Ishikawa (cell line): ENCODE measurements around the gene ASPG.
A peak's percentile ranks its signal among the peaks of the same experiment; 100 is the strongest.

Source experiments
- CEBPB ChIP-seq: IDR thresholded peaks from 2 replicates; pipeline ENCODE4 v1.6.1; 2012
- CREB1 ChIP-seq: IDR thresholded peaks from 2 replicates; pipeline ENCODE4 v1.6.1; 2012; ENCODE audit warnings: low read depth
- EGR1 ChIP-seq: IDR thresholded peaks from 2 replicates; pipeline ENCODE4 v1.6.1; 2012
- EP300 ChIP-seq: IDR thresholded peaks from 2 replicates; pipeline ENCODE4 v1.6.1; 2012; ENCODE audit warnings: borderline replicate concordance
- FOXM1 ChIP-seq: IDR thresholded peaks from 2 replicates; pipeline ENCODE4 v1.6.1; 2012; ENCODE audit warnings: low read depth, borderline replicate concordance
- MAX ChIP-seq: IDR thresholded peaks from 2 replicates; pipeline ENCODE4 v1.6.1; 2012
- NFIC ChIP-seq: IDR thresholded peaks from 2 replicates; pipeline ENCODE4 v1.6.1; 2012
- RAD21 ChIP-seq: IDR thresholded peaks from 2 replicates; pipeline ENCODE4 v1.6.1; 2012; ENCODE audit warnings: low read depth
- REST ChIP-seq: IDR thresholded peaks from 2 replicates; pipeline ENCODE4 v1.6.1; 2012; ENCODE audit warnings: low read depth, mild to moderate bottlenecking
- TAF1 ChIP-seq: IDR thresholded peaks from 2 replicates; pipeline ENCODE4 v1.6.1; 2012; ENCODE audit warnings: low read depth, mild to moderate bottlenecking
- TCF12 ChIP-seq: IDR thresholded peaks from 2 replicates; pipeline ENCODE4 v1.6.1; 2012; ENCODE audit warnings: low read depth
- TEAD4 ChIP-seq: IDR thresholded peaks from 2 replicates; pipeline ENCODE4 v1.6.1; 2012
- USF1 ChIP-seq: IDR thresholded peaks from 2 replicates; pipeline ENCODE4 v1.6.1; 2012
- YY1 ChIP-seq: IDR thresholded peaks from 2 replicates; pipeline ENCODE4 v1.6.1; 2012; ENCODE audit warnings: low read depth
- ZBTB7A ChIP-seq: IDR thresholded peaks from 2 replicates; pipeline ENCODE4 v1.6.1; 2012; ENCODE audit warnings: low read depth

Gene ASPG

GRCh38 chr14:104096318-104096717, 10.8 kb downstream of the ASPG start:
- no peak for TF ChIP-seq ZBTB7A
- TF ChIP-seq EGR1: no peak
- no peak for TF ChIP-seq TAF1
- TF ChIP-seq MAX: no peak
- no peak for TF ChIP-seq USF1
- TF ChIP-seq REST: no peak
- TF ChIP-seq EP300: no peak
- TF ChIP-seq CEBPB: no peak
- no peak for TF ChIP-seq CREB1
- TF ChIP-seq FOXM1: no peak
- no peak for TF ChIP-seq YY1
- no peak for TF ChIP-seq TCF12
- TF ChIP-seq TEAD4: no peak
- no peak for TF ChIP-seq NFIC
- TF ChIP-seq RAD21: no peak

- peak; percentile 34; the same call in 1 of the 2 replicates for TF ChIP-seq RAD21
- no peak for TF ChIP-seq TCF12
- no peak for TF ChIP-seq EGR1
- no peak for TF ChIP-seq EP300
- no peak for TF ChIP-seq YY1
- no peak for TF ChIP-seq REST
- no peak for TF ChIP-seq USF1
Observed at GRCh38 chr14:104096751-104097700, 11.5 kb downstream of the ASPG start.

- TF ChIP-seq USF1 (no peak), TEAD4 (no peak), CREB1 (no peak), REST (no peak), NFIC (no peak), CEBPB (no peak), EGR1 (no peak), MAX (no peak)
Observed at GRCh38 chr14:104098272-104099095, 13.0 kb downstream of the ASPG start.
